CD14-positive monocyte (primary cell): ENCODE measurements around the gene CASS4. TPM values are rescaled to one million over a fixed set of nuclear protein-coding genes. Genes with fewer than 3 reads are reported as not detected.

Experiments used
- DNase-seq, 3 donors: peaks; one replicate each; pipeline ENCODE4 v3.0.0-alpha.2; 2011 to 2022
- H2AFZ ChIP-seq: 2 replicates; pipeline ENCODE4 v1.6.0; 2012; ENCODE audit warnings: mild to moderate bottlenecking, low read depth, low read length, inconsistent platforms; ENCODE audit not compliant: insufficient read depth, poor library complexity, severe bottlenecking
- H3K27ac ChIP-seq, 2 donors: 1 replicate in 1 of 2; 2 replicates in 1 of 2; pipeline ENCODE4 v1.5.1; 2012 to 2013; ENCODE audit warnings: low read length in 2 of 2, control low read depth in 1 of 2, inconsistent platforms in 1 of 2, low read depth in 1 of 2, mild to moderate bottlenecking in 1 of 2
- H3K27me3 ChIP-seq, 2 donors: one replicate each; pipeline versions ENCODE4 v1.6.0 to v1.6.1; 2011 to 2013; ENCODE audit warnings: low read length in 2 of 2; ENCODE audit not compliant: control insufficient read depth in 2 of 2, insufficient read depth in 2 of 2
- H3K36me3 ChIP-seq, 2 donors: replicated peaks in 1 of 2; 1 replicate in 1 of 2; 2 replicates in 1 of 2; pipeline versions ENCODE4 v1.5.1 to v1.6.1; 2012 to 2013; ENCODE audit warnings: low read length in 2 of 2, control low read depth in 1 of 2, inconsistent platforms in 1 of 2, mild to moderate bottlenecking in 1 of 2; ENCODE audit not compliant: insufficient read depth in 2 of 2, control insufficient read depth in 1 of 2
- H3K4me1 ChIP-seq, 2 donors: 1 replicate in 1 of 2; 2 replicates in 1 of 2; pipeline versions ENCODE4 v1.5.1 to v1.6.1; 2012 to 2013; ENCODE audit warnings: low read length in 2 of 2, control low read depth in 1 of 2, inconsistent platforms in 1 of 2, mild to moderate bottlenecking in 1 of 2, moderate library complexity in 1 of 2; ENCODE audit not compliant: insufficient read depth in 2 of 2, control insufficient read depth in 1 of 2
- H3K4me2 ChIP-seq: replicated peaks from 2 replicates; pipeline ENCODE3; 2012; ENCODE audit warnings: low read length, moderate library complexity, mild to moderate bottlenecking; ENCODE audit not compliant: poor library complexity, severe bottlenecking; ENCODE audit errors: extremely low read depth
- H3K4me3 ChIP-seq, 3 experiments: fragments of 200-600 bp in 1 of 3; sonication (generic) in 1 of 3; replicated peaks in 1 of 3; 1 replicate in 2 of 3; 2 replicates in 1 of 3; pipeline ENCODE4 v1.5.1; 2011 to 2013; ENCODE audit warnings: low read length in 3 of 3, mild to moderate bottlenecking in 3 of 3, control low read depth in 2 of 3, low read depth in 2 of 3, inconsistent platforms in 1 of 3, moderate library complexity in 1 of 3
- H3K79me2 ChIP-seq: 2 replicates; pipeline ENCODE4 v1.6.0; 2012; ENCODE audit warnings: mild to moderate bottlenecking, control low read depth, inconsistent platforms, low read length, moderate library complexity; ENCODE audit not compliant: insufficient read depth
- H3K9ac ChIP-seq: 2 replicates; pipeline ENCODE4 v1.6.0; 2017; ENCODE audit warnings: low read length, mild to moderate bottlenecking; ENCODE audit not compliant: insufficient read depth, poor library complexity, severe bottlenecking
- H3K9me3 ChIP-seq, 2 donors: replicated peaks in 1 of 2; 1 replicate in 1 of 2; 2 replicates in 1 of 2; pipeline versions ENCODE4 v1.5.1 to v1.6.1; 2012 to 2013; ENCODE audit warnings: low read length in 2 of 2, control low read depth in 1 of 2; ENCODE audit not compliant: control insufficient read depth in 1 of 2, insufficient read depth in 1 of 2
- H4K20me1 ChIP-seq: 2 replicates; pipeline ENCODE4 v1.6.0; 2012; ENCODE audit warnings: mild to moderate bottlenecking, low read length, control low read depth, moderate library complexity; ENCODE audit not compliant: insufficient read depth
- H3K27ac Mint-ChIP-seq, 7 donors: one replicate each; pipeline ENCODE4 v1.8.0; 2020; ENCODE audit warnings: mild to moderate bottlenecking in 7 of 7, mixed read lengths in 7 of 7, moderate library complexity in 6 of 7, inconsistent platforms in 2 of 7
- H3K27me3 Mint-ChIP-seq, 3 donors: one replicate each; pipeline ENCODE4 v1.8.0; 2021 to 2022; ENCODE audit warnings: low read depth in 3 of 3, mild to moderate bottlenecking in 3 of 3, mixed read lengths in 3 of 3, moderate library complexity in 3 of 3, inconsistent platforms in 1 of 3
- H3K36me3 Mint-ChIP-seq, 2 donors: one replicate each; pipeline ENCODE4 v1.8.0; 2020; ENCODE audit warnings: mixed read lengths in 2 of 2, inconsistent platforms in 1 of 2, mild to moderate bottlenecking in 1 of 2
- H3K4me1 Mint-ChIP-seq: one replicate; pipeline ENCODE4 v1.8.0; 2020; ENCODE audit warnings: mild to moderate bottlenecking, mixed read lengths
- H3K4me3 Mint-ChIP-seq, 2 donors: one replicate each; pipeline ENCODE4 v1.8.0; 2020; ENCODE audit warnings: mild to moderate bottlenecking in 2 of 2, mixed read lengths in 2 of 2, moderate library complexity in 1 of 2
- H3K9me3 Mint-ChIP-seq, 7 donors: one replicate each; pipeline ENCODE4 v1.8.0; 2020 to 2022; ENCODE audit warnings: mixed read lengths in 7 of 7, mild to moderate bottlenecking in 6 of 7, moderate library complexity in 6 of 7, inconsistent platforms in 2 of 7
- WGBS: methylation state at CpG from one replicate; pipeline ENCODE4 v1.1.5; 2013; ENCODE audit warnings: missing lambda C conversion rate; ENCODE audit not compliant: insufficient coverage; 5-methylcytosine and 5-hydroxymethylcytosine counted together
- intact Hi-C, 2 donors: fragments of 100-400 bp; cut with micrococcal nuclease; formaldehyde crosslinking; loops; one replicate each; pipeline versions ENCODE4 v1.15.0 to v1.15.1; 2023
- polyA plus RNA-seq, 3 donors: library from polyadenylated mRNA; depleted of rRNA in 1 of 3; unstranded in 2 of 3; stranded (reverse) in 1 of 3; fragments of 300-500 nt in 2 of 3; fragments of >200 nt in 1 of 3; fragmentation: Illumina TruSeq in 2 of 3; gene quantifications; 1 replicate in 2 of 3; 2 replicates in 1 of 3; pipeline ENCODE4 v1.2.3, GENCODE V29; 2012 to 2021
- TF ChIP-seq, protein P1 (sequence below): fragments of 200-600 bp; IDR thresholded peaks from one replicate; pipeline ENCODE4 v1.8.0; 2022; ENCODE audit warnings: antibody characterized with exemption, mild to moderate bottlenecking

Gene CASS4
- polyA plus RNA-seq, 3 donors, result 1.9 to 7.4 (median 6.1) TPM

DNA sequence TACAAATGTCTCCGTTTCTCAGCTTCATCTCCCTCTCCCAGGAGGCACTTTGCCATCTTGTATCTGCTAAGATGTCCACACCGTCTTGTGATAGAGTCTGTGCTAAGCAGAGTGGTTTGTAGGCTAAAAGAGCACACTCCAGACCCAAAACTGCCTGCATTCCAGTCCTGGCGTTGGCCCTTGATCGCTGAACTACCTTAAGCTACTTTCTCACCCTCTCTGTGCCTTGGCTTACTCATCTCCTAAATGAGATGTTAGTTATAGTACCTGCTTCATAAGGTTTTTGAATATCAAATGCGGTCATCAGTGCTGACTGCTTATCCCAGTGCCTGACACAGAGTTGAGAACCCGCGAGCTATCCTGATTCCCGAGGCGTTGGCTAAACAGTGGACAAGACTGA, 14.0 kb downstream of the CASS4 start:
- peaks cover 38 to 42% of the 10 kb centered on the region in 2 donors for H3K36me3 Mint-ChIP-seq
- 100% methylated on average over 5 of the region's 9 CpGs for WGBS
- DNase-seq, result no peak
- Histone ChIP-seq H3K4me1 (peaks cover 85 to 88% of the 10 kb centered on the region in 2 donors), H3K27me3 (peaks cover 11 to 16% of the 10 kb centered on the region in 2 donors), H4K20me1 (peaks cover 34% of the 10 kb centered on the region), H3K9ac (no peak overlapping the region), H3K4me3 (no peak overlapping the region), H3K4me2 (no peak overlapping the region), H2AFZ (no peak overlapping the region), H3K9me3 (no peaks in the 10 kb centered on the region), H3K36me3 (no peaks in the 10 kb centered on the region), H3K27ac (no peak overlapping the region), H3K79me2 (no peaks in the 10 kb centered on the region)
- H3K4me3 Mint-ChIP-seq, result peak overlapping the region in 1 of 2 donors; percentile 68
- intact Hi-C loops, result loop anchor here in 1 of 2 donors (5.0 kb wide), 1 partner anchor 34 kb away; the partner anchor contains the start of genes AURKA and CSTF1
- peaks cover 88% of the 10 kb centered on the region for H3K4me1 Mint-ChIP-seq
- peaks cover 0 to 5% (median 0%) of the 10 kb centered on the region in 7 donors for H3K9me3 Mint-ChIP-seq
- peak overlapping the region in 2 of 7 donors; percentile 17 to 74 for H3K27ac Mint-ChIP-seq
- TF ChIP-seq, protein P1, sequence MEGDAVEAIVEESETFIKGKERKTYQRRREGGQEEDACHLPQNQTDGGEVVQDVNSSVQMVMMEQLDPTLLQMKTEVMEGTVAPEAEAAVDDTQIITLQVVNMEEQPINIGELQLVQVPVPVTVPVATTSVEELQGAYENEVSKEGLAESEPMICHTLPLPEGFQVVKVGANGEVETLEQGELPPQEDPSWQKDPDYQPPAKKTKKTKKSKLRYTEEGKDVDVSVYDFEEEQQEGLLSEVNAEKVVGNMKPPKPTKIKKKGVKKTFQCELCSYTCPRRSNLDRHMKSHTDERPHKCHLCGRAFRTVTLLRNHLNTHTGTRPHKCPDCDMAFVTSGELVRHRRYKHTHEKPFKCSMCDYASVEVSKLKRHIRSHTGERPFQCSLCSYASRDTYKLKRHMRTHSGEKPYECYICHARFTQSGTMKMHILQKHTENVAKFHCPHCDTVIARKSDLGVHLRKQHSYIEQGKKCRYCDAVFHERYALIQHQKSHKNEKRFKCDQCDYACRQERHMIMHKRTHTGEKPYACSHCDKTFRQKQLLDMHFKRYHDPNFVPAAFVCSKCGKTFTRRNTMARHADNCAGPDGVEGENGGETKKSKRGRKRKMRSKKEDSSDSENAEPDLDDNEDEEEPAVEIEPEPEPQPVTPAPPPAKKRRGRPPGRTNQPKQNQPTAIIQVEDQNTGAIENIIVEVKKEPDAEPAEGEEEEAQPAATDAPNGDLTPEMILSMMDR, result no peak
- peaks cover 34 to 41% (median 36%) of the 10 kb centered on the region in 3 donors for H3K27me3 Mint-ChIP-seq

DNA sequence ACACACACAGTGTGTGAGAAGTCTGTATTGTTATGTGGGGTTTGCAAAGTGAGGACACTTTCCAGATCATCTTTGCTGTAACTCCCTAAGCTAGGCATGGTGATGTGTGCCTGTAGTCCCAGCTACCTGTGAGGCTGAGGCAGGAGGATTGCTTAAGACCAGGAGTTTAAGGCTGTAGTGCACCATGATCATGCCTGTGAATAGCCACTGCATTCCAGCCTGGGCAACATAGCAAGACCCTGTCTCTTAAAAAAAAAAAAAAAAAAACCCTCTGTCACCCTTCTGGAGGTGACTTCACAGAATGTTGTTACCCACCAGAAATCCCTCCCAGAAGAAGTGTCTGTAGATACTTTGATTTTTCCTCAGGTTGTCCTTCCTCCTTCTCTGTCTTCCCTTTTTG, 14.9 kb downstream of the CASS4 start:
- H3K36me3 ChIP-seq, result no peaks in the 10 kb centered on the region
- intact Hi-C loops, result loop anchor here in 1 of 2 donors (5.0 kb wide), 1 partner anchor 35 kb away; the partner anchor contains the start of genes AURKA and CSTF1
- H3K27me3 Mint-ChIP-seq, result peaks cover 35 to 46% (median 42%) of the 10 kb centered on the region in 3 donors
- peaks cover 81% of the 10 kb centered on the region for H3K4me1 Mint-ChIP-seq
- H3K4me3 ChIP-seq, result no peak overlapping the region
- peaks cover 76 to 81% of the 10 kb centered on the region in 2 donors for H3K4me1 ChIP-seq
- peaks cover 34 to 41% of the 10 kb centered on the region in 2 donors for H3K36me3 Mint-ChIP-seq
- no peaks in the 10 kb centered on the region for H3K79me2 ChIP-seq
- no peak overlapping the region for H2AFZ ChIP-seq
- H3K9ac ChIP-seq, result no peak overlapping the region
- H3K27ac ChIP-seq, result no peak overlapping the region
- H3K27ac Mint-ChIP-seq, result no peak overlapping the region
- TF ChIP-seq, protein P1, result no peak
- peaks cover 0 to 5% (median 0%) of the 10 kb centered on the region in 7 donors for H3K9me3 Mint-ChIP-seq
- no peaks in the 10 kb centered on the region for H3K9me3 ChIP-seq
- no peak overlapping the region for H3K4me2 ChIP-seq
- H4K20me1 ChIP-seq, result peaks cover 41% of the 10 kb centered on the region
- DNase-seq, result no peak
- H3K27me3 ChIP-seq, result peaks cover 18 to 22% of the 10 kb centered on the region in 2 donors
- H3K4me3 Mint-ChIP-seq, result peak overlapping the region in 1 of 2 donors; percentile 75
